GM12874 (cell line): ENCODE data around the gene SFMBT2.

Source experiments
- TF ChIP-seq, protein P1 (sequence below): IDR thresholded peaks from 2 replicates; pipeline ENCODE4 v1.5.1; 2011; ENCODE audit warnings: low read depth, mild to moderate bottlenecking, control low read depth, low read length, moderate library complexity; ENCODE audit not compliant: insufficient read depth

SFMBT2 gene

DNA sequence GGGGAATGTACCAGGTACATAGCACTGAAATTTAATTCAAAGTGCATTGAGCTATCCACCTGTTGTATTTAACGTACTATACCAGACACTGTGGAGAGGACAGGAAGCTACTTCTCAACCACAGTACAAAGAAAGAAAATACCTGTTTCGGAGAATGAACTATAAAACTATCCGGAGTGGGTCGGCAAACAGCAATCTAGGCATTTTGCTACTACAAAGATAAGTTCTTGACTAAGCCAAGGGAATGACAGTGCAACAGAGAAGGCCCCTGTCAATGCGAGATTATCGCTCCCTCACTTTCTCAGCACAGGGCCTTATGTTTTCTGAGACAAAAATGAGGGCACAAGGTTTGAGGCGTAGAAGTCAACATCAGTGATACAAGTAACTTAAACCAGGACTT is 27.4 kb downstream of the SFMBT2 start:
- TF ChIP-seq, protein P1, sequence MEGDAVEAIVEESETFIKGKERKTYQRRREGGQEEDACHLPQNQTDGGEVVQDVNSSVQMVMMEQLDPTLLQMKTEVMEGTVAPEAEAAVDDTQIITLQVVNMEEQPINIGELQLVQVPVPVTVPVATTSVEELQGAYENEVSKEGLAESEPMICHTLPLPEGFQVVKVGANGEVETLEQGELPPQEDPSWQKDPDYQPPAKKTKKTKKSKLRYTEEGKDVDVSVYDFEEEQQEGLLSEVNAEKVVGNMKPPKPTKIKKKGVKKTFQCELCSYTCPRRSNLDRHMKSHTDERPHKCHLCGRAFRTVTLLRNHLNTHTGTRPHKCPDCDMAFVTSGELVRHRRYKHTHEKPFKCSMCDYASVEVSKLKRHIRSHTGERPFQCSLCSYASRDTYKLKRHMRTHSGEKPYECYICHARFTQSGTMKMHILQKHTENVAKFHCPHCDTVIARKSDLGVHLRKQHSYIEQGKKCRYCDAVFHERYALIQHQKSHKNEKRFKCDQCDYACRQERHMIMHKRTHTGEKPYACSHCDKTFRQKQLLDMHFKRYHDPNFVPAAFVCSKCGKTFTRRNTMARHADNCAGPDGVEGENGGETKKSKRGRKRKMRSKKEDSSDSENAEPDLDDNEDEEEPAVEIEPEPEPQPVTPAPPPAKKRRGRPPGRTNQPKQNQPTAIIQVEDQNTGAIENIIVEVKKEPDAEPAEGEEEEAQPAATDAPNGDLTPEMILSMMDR: no peak

DNA sequence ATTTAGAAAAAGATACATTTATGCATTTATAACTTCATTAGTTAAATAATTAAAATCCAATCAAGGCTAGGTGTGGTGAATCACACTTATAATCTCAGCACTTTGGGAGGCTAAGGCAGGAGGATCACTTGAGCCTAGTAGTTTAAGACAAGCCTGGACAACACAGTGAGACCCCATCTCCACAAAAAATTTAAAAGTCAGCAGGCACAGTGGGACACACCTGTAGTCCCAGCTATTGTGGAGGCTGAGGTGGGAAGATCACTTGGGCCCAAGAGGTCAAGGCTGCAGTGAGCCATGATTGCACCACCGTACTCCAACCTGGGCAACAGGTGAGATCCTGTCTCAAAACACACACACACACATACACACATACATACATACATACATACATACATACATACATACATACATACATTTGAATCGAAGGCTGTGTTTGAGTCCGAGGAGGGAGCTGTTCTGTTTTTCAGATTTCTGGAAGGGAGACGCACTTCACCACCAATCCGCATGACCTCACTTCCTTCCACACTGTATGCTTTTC is 30.1 kb downstream of the SFMBT2 start:
- TF ChIP-seq, protein P1: no peak

DNA sequence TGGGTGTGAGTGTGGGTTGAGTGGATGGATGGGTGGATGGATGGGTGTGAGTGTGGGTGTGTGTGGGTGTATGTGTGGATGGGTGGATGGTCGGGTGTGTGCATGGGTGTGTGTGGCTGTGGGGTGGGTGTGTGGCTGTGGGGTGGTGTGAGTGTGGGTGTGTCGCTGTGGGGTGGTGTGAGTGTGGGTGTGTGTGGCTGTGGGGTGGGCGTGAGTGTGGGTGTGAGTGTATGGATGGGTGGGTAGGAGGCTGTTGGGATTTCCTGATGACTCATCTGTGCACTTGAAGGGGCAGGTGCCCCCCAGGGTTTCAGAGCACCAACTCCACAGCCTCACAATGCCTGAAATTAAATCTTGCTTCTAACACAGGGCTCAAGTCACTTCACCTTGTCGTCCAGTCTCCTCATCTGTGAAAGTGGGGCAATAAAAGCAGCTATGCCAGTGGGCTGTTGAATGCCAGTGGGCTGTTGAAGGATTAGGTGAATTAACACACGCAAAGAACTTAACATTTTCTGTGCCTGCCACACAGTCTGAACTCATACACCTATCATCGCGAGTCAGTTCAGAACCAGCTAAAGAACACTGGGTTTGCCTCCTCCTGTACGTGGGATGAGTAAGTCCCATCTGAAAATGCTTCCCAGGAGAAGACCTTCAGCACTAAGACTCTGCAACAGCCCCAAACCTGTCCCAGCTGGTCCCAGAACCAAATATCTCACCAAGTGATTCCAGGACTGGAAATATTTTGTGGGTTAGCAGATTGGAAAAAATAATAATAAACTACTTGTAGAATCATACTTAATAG is 32.0 kb downstream of the SFMBT2 start:
- TF ChIP-seq, protein P1: no peak

DNA sequence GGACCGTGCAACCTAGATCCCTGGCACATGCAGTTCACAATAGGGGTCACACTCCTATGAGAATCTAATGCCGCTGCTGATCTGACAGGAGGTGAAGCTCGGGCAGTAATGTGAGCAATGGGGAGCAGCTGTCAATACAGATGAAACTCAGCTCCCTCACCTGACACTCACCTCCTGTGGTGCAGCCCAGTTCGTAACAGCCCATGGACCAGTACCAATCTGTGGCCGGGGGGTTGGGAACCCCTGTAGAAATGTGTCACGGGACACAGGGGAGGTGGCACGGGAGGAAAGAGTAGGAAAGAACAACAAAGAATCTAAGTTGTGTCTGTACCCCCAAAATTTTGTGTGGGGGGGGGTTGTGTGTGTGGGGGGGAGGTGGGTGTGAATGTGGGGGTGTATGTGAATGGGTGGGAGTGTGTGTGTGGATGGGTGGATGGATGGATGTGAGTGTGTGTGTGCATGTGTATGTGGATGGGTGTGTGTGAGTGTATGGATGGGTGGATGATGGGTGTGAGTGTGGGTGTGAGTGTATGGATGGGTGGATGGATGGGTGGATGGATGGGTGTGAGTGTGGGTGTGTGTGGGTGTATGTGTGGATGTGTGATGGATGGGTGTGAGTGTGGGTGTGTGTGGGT is 33.1 kb downstream of the SFMBT2 start:
- TF ChIP-seq, protein P1: no peak

DNA sequence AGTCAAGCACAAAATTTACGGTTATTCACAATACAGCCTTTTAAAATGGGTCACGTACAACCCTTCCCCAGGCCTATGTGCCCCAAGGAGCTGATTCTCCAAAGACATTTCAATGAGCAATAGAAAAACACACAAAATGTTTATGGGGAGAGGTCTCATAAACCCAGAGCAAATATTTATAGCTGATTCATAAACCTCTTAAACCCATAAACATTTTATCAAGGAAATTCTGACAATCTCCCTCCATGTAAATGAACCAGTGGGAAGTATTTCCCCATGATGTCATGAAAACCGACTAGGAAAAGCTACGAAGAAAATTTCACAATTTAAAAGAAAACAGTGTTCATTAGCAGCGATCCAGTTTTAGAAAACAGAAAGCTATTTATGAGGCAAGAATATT is 36.0 kb downstream of the SFMBT2 start:
- TF ChIP-seq, protein P1: no peak

DNA sequence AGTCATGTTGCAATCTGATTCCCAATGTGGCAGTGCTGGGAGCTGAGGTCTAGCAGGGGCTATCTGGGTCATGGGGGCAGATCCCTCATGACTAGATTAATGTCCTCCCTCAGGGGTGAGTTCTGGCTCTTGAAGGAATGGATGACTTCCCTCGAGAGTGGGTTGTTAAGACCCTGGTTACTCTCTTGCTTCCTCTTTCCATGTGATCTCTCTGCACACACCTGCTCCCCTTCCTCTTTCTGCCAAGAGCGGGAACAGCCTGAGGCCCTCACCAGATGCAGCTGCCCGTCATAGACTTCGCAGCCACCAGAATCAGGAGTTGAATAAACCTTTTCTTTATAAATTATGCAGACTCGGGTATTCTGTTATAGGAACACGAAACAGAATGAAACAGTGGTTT is 37.8 kb downstream of the SFMBT2 start:
- TF ChIP-seq, protein P1: no peak

DNA sequence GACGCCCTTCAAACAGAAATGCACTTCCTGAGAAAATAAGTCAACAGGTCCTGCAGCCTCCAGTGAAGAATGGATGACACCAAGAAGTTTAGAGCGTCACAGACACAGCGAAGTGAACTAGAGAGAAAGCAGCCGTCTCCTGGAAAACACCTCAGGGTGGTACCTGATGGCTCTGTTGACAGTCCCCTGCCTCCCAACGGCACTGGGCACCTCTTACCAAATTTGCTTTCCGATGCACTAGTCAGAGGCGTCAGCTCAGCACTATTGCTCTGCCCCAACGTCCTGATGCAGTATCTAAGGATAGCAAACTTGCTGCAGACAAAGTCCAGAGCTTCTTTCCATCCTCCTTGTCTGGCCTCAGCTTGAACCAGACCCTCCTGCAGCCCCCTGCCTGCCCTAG is 38.3 kb downstream of the SFMBT2 start:
- TF ChIP-seq, protein P1: no peak
